ACC112 (cell line): ENCODE results near the gene STK39.

ENCODE experiments used
- H2AFZ ChIP-seq: fragments of 200-600 bp; sonication (generic); one replicate; pipeline ENCODE4 v1.6.0; 2017; ENCODE audit warnings: antibody characterized with exemption, low read length; ENCODE audit not compliant: unreplicated experiment
- H3K27ac ChIP-seq: fragments of 200-600 bp; sonication (generic); 2 replicates; pipeline ENCODE4 v1.5.1; 2014; ENCODE audit warnings: low read depth, mild to moderate bottlenecking, antibody characterized with exemption, low read length, moderate library complexity
- H3K27me3 ChIP-seq: fragments of 200-600 bp; sonication (generic); 2 replicates; pipeline ENCODE4 v1.6.1; 2014; ENCODE audit warnings: mild to moderate bottlenecking, antibody characterized with exemption, low read length, moderate library complexity, mixed read lengths; ENCODE audit not compliant: insufficient read depth
- H3K36me3 ChIP-seq: fragments of 200-600 bp; sonication (generic); 2 replicates; pipeline ENCODE4 v1.6.1; 2016; ENCODE audit warnings: mild to moderate bottlenecking, antibody characterized with exemption, low read length, moderate library complexity, mixed read lengths; ENCODE audit not compliant: insufficient read depth
- H3K4me1 ChIP-seq: fragments of 200-600 bp; sonication (generic); one replicate; pipeline ENCODE4 v1.6.1; 2016; ENCODE audit warnings: low read length, mixed read lengths; ENCODE audit not compliant: insufficient read depth, unreplicated experiment, control insufficient read depth
- H3K4me3 ChIP-seq: fragments of 200-600 bp; sonication (generic); 2 replicates; pipeline ENCODE4 v1.5.1; 2014; ENCODE audit warnings: mild to moderate bottlenecking, low read depth, low read length
- H3K79me2 ChIP-seq: fragments of 200-600 bp; sonication (generic); one replicate; pipeline ENCODE4 v1.6.0; 2016; ENCODE audit warnings: low read length; ENCODE audit not compliant: control insufficient read depth, unreplicated experiment, insufficient read depth

Gene STK39

DNA sequence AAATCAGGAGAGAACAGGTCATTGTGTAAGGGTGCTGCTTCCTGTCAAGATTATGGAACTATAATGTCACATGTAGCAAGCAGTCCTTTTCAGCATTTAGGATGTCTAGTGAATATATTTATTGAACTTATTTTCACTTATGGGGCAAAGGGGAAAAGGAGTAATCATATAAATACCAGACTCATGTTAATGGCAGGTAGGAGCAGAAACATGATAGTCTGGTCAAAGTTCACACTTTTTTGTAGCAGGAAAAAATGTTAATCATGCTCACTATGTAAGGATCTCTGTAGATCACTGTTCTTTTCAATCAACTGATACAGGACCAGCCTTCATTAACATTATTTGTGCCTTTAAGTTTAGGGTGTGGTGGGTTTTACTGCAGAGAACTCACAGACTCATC is 219.0 kb downstream of the STK39 start:
- Histone ChIP-seq H3K27me3 (no peaks in the 10 kb centered on the region), H3K27ac (no peak overlapping the region), H3K79me2 (no peaks in the 10 kb centered on the region), H3K4me3 (no peak overlapping the region), H3K36me3 (no peaks in the 10 kb centered on the region; the same call in 1 of the 2 replicates), H3K4me1 (peaks cover 20% of the 10 kb centered on the region), H2AFZ (no peak overlapping the region)

DNA sequence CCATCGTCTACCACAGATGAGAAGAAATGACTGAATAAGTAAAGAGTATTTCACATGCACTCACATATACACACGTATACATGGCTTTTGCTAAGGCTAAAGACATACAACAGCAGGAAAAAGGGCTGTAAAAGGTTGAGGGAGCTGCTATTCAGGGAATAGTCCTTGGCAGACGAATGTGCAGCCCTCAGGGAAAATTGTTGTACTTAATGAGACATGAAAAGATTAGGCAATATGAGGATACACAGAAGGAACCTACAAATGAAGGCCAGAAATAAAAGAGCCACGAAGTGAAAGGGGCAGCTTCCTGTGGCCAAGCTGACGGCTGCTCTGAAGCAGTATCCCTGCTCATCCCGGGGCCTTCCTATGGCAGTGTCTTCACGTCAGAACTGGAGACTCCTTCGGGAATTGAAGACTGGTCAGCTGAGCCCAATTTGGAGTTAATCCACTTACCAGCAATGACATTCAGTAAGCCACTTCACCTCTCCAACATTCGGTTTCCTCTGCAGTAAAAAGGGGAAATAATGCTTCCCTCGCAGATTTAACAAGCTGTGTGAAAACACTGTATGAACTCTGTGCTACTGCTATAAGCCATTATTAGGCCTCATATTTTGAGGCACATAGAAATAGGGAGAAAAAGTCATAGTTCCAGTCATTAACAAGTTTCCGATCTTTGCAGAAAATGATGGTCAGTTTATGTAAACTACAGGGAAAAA is 221.8 kb downstream of the STK39 start:
- Histone ChIP-seq H3K27me3 (no peaks in the 10 kb centered on the region), H3K4me1 (peaks cover 4% of the 10 kb centered on the region), H3K79me2 (no peaks in the 10 kb centered on the region), H3K4me3 (no peak overlapping the region), H3K36me3 (no peaks in the 10 kb centered on the region; the same call in 1 of the 2 replicates), H3K27ac (no peak overlapping the region), H2AFZ (no peak overlapping the region)

DNA sequence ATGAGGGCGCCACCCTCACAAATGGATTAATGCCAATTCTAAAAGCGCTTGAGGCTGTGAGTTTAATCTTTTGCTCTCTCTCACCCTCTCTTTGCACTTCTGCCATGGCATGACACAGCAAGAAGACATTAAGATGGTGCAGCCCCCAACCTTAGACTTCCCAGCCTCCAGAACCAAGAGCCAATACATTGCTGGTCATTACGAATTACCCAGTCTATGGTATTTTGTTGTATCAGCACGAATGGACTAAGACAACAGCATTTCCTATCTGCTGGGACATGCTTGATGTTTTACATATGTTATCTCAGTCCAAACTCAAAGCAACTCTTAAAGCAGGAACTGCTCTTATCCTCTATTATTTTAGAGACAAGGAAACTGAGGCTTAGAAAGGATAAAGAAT is 222.9 kb downstream of the STK39 start:
- H3K4me3 ChIP-seq, result no peak overlapping the region
- H3K36me3 ChIP-seq, result no peaks in the 10 kb centered on the region; the same call in 1 of the 2 replicates
- no peaks in the 10 kb centered on the region for H3K4me1 ChIP-seq
- no peaks in the 10 kb centered on the region for H3K79me2 ChIP-seq
- H2AFZ ChIP-seq, result no peak overlapping the region
- no peaks in the 10 kb centered on the region for H3K27me3 ChIP-seq
- no peak overlapping the region for H3K27ac ChIP-seq

DNA sequence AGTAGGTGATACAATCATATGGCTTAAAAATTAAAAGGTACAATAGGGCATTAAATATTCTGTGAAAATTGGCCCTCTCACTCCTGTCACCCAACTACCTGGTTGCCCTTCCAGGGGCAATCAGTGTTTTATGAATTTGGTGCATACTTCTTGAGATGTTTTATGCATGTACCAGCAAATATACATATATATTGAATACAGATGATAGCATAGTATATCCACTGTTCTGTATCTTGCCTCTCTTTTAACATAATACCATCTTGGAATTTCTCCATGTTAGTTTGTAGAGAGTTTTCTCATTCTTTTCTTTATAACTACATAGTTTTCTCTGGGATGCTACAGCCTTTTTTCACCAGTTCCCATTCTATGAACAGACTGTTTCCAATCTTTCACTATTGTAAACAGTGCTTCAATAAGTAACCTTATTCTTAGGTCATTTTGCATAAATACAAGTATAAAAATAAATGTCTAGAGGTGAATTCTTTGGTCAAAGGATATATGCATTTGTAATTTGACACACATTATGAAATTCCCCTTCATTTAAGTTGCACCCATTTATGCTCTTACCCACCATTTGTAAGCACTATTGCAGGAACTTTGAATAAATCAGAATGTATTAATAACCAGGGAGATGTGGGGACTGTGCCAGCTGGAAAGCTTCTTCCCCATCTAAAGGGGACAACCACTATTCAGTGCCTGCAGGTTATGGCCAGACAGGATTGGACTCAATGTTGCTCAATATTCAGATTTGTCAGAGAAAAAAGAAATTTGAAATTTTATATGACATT is 225.4 kb downstream of the STK39 start:
- Histone ChIP-seq H2AFZ (no peak overlapping the region), H3K27me3 (no peaks in the 10 kb centered on the region), H3K4me1 (no peaks in the 10 kb centered on the region), H3K79me2 (no peaks in the 10 kb centered on the region), H3K36me3 (no peaks in the 10 kb centered on the region; the same call in 1 of the 2 replicates), H3K27ac (no peak overlapping the region), H3K4me3 (no peak overlapping the region)

DNA sequence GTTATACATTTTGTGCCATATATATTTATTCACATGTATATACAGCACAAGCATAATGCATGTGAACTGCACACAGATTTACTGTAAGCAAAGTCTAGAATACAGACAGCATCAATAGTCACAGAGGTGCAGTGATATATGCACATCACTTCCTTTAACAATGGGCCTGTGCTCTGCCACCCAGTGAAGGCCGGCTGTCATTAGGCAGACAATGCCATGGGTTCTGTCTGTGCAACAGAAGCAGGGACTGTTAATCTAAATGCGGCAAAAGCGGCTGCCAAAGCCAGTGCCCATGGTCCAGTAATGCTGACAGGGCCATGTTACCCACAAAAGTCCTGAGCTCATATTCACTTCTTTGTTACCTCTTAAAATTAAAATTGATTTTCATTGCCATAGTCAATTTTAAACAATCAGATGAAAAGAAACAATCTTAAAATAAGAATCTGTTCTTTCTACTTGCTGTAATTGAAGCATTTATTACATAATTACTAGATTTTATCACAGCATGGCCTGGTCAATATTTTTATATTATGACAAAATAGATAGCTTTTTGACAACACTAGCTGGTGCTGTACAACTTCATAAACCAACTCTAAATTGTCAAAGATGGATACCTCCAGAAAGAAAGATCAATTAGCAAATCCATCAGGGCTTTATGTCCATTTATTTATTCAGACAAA is 232.0 kb downstream of the STK39 start:
- H3K27ac ChIP-seq, result no peak overlapping the region
- no peak overlapping the region for H3K4me3 ChIP-seq
- no peak overlapping the region for H2AFZ ChIP-seq
- H3K27me3 ChIP-seq, result no peaks in the 10 kb centered on the region
- no peaks in the 10 kb centered on the region for H3K4me1 ChIP-seq
- H3K79me2 ChIP-seq, result no peaks in the 10 kb centered on the region
- 0 out of 2 replicates have a peak, but pooled peaks cover 5% of the 10 kb centered on the region for H3K36me3 ChIP-seq

DNA sequence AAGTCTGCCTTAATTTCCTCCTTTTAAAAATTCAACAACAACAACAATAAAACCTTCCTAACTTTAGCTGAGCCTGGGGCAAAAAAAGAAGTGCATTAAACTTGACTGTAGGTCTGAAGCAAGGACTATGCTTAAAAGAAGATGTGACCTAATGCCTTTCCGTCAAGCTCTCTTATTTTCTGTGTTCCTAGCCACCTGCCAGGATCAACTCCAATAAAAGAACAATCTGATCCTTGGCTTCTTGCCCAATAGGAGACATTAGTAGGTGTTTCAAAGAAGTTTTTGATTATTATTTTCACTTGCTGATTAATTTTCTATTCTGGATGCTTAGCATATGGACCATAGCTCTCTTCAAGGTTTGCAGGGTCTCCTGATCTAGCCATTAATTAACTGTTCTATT is 237.5 kb downstream of the STK39 start:
- no peaks in the 10 kb centered on the region for H3K4me1 ChIP-seq

DNA sequence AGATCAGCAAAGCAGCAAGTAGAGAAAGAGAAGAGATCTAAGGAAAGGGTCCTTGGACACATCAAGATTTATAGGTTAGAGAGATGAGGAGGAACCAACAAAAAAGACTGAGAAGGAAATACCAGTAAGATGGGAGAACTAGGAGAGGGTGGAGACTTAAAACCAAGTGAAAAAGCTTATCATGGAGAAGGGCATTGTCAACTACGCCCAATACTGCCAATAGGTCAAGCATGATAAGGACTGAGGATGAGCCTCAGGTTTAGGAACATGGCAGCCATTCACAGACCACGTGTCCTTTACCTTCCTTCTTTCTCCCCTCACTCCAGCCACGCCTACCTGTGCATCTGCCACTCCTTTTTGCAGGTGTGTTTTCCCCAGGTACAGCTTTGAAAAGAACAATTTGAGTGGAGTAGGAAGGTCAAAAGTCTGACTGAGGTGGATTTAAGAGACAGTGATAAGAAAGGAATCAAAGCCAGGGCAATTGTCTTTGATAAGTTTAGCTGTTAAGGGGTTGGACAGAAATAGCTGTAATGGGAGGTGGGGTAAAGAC is 238.7 kb downstream of the STK39 start:
- H3K27me3 ChIP-seq, result no peaks in the 10 kb centered on the region
- no peak overlapping the region for H3K27ac ChIP-seq
- no peaks in the 10 kb centered on the region for H3K79me2 ChIP-seq
- H3K36me3 ChIP-seq, result 0 out of 2 replicates have a peak, but pooled peaks cover 11% of the 10 kb centered on the region
- H3K4me1 ChIP-seq, result no peaks in the 10 kb centered on the region
- H2AFZ ChIP-seq, result no peak overlapping the region
- no peak overlapping the region for H3K4me3 ChIP-seq

More for the DNA sequence above, 237.5 kb downstream of the STK39 start:
- Histone ChIP-seq H3K4me3 (no peak overlapping the region), H3K36me3 (0 out of 2 replicates have a peak, but pooled peaks cover 11% of the 10 kb centered on the region), H3K27me3 (no peaks in the 10 kb centered on the region), H3K79me2 (no peaks in the 10 kb centered on the region), H3K27ac (no peak overlapping the region), H2AFZ (no peak overlapping the region)

DNA sequence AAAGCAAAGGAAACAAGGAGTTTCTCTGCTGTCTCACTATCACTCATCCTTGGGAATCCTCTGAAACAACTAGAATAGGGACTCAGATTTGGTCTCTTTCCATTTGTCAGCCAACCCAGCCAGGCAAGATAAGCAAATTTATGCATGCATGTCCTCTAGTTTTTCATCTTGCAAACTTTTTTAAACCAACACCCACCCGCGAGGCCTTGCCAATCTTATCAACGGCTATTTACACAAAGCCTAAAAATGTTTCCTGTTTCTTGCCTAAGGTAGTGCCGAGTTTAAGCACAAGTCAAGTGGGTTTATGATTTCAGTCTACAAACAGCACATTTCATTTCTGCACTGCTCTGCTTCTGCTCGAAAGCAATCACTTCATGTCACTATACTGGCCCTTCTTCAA is 240.9 kb downstream of the STK39 start:
- no peaks in the 10 kb centered on the region for H3K79me2 ChIP-seq
- H3K27ac ChIP-seq, result no peak overlapping the region
- H3K27me3 ChIP-seq, result no peaks in the 10 kb centered on the region
- H2AFZ ChIP-seq, result no peak overlapping the region
- H3K36me3 ChIP-seq, result 0 out of 2 replicates have a peak, but pooled peaks cover 6% of the 10 kb centered on the region
- no peak overlapping the region for H3K4me3 ChIP-seq
- peaks cover 11% of the 10 kb centered on the region for H3K4me1 ChIP-seq

DNA sequence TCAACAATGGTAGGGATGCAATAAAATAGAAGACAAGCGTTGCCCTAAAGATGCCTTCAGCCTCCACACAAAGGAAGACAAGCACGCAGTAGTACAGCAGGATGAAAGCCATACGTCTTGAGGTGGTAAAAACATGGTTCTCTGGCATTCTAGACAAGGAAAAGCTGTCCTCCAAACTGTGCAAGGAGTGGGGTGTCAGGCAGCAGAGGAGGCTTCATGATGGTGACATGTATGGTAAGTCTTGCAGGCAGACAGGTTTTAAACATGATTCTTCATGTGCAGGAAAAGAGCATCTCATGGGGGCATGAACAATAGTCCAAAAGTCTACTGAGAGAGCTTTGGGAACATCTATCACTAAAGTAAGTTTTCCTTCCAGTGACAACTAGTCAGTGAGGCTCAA is 241.8 kb downstream of the STK39 start:
- Histone ChIP-seq H3K27me3 (no peaks in the 10 kb centered on the region), H3K4me3 (no peak overlapping the region), H3K4me1 (peaks cover 11% of the 10 kb centered on the region), H3K27ac (no peak overlapping the region), H3K36me3 (0 out of 2 replicates have a peak, but pooled peaks cover 10% of the 10 kb centered on the region), H3K79me2 (no peaks in the 10 kb centered on the region), H2AFZ (no peak overlapping the region)

DNA sequence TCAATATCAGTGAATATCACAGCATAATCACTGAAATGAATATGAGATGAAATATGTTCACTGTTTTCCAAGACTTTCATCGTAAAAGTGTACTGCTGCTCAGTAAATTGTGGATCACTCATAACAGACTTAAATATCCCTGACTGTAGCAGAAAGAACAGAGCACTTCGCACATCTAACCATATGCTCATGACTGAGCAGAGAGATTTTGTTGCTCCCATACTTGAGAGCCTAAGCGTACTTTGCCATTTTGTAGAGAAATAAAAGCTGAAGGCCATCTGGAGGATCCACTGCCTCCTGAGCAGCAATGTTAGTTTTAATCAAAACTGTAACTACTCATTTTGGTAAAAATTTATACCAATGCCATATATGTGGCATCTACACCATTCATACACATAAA is 243.5 kb downstream of the STK39 start:
- H3K27ac ChIP-seq, result no peak overlapping the region
- no peaks in the 10 kb centered on the region for H3K79me2 ChIP-seq
- H3K27me3 ChIP-seq, result no peaks in the 10 kb centered on the region
- peaks cover 11% of the 10 kb centered on the region for H3K4me1 ChIP-seq
- no peak overlapping the region for H2AFZ ChIP-seq
- no peak overlapping the region for H3K4me3 ChIP-seq
- 0 out of 2 replicates have a peak, but pooled peaks cover 10% of the 10 kb centered on the region for H3K36me3 ChIP-seq
